DND-41 (cell line): ENCODE results near the gene NRG3.

ENCODE experiments used
- ATAC-seq: fragments of 200-7000 bp; cut with Tn5 transposase; 3 replicates; pipeline ENCODE4 v1.9.1; 2021; ENCODE audit warnings: low read depth; ENCODE audit not compliant: insufficient read depth
- DNase-seq: peaks from one replicate; pipeline ENCODE4 v3.0.0-alpha.2; 2020
- H2AFZ ChIP-seq: 2 replicates; pipeline ENCODE4 v1.6.0; 2012; ENCODE audit warnings: low read depth, low read length
- H3K27ac ChIP-seq: 2 replicates; pipeline ENCODE4 v1.5.1; 2012; ENCODE audit warnings: low read length, inconsistent platforms
- H3K27me3 ChIP-seq: fragments of 200-600 bp; sonication (generic); 2 replicates; pipeline ENCODE4 v1.6.0; 2012; ENCODE audit warnings: low read length, mild to moderate bottlenecking, inconsistent platforms; ENCODE audit not compliant: insufficient read depth, poor library complexity
- H3K36me3 ChIP-seq: 2 replicates; pipeline ENCODE4 v1.5.1; 2012; ENCODE audit warnings: low read length, inconsistent platforms; ENCODE audit not compliant: insufficient read depth
- H3K4me1 ChIP-seq: 2 replicates; pipeline ENCODE4 v1.5.1; 2012; ENCODE audit warnings: mild to moderate bottlenecking, low read length; ENCODE audit not compliant: insufficient read depth
- H3K4me2 ChIP-seq: 2 replicates; pipeline ENCODE4 v1.6.0; 2012; ENCODE audit warnings: mild to moderate bottlenecking, moderate library complexity, low read length, inconsistent platforms; ENCODE audit not compliant: insufficient read depth
- H3K4me3 ChIP-seq, 2 experiments: fragments of 200-600 bp in 1 of 2; shearing (Covaris generic) in 1 of 2; 2 replicates each; pipeline ENCODE4 v1.5.1; 2012 to 2016; ENCODE audit warnings: inconsistent platforms in 2 of 2, low read length in 2 of 2, mild to moderate bottlenecking in 2 of 2, low read depth in 1 of 2, moderate library complexity in 1 of 2
- H3K79me2 ChIP-seq: 2 replicates; pipeline ENCODE4 v1.6.0; 2012; ENCODE audit warnings: low read length, inconsistent platforms; ENCODE audit not compliant: insufficient read depth
- H3K9ac ChIP-seq: 2 replicates; pipeline ENCODE4 v1.6.0; 2012; ENCODE audit warnings: low read depth, mild to moderate bottlenecking, inconsistent platforms, low read length, moderate library complexity
- H3K9me3 ChIP-seq: 2 replicates; pipeline ENCODE4 v1.5.1; 2012; ENCODE audit warnings: low read length, moderate library complexity, mild to moderate bottlenecking, inconsistent platforms; ENCODE audit not compliant: insufficient read depth, severe bottlenecking
- H4K20me1 ChIP-seq: 2 replicates; pipeline ENCODE4 v1.6.0; 2012; ENCODE audit warnings: low read length; ENCODE audit not compliant: insufficient read depth
- CTCF ChIP-seq: IDR thresholded peaks from 2 replicates; pipeline ENCODE4 v1.5.1; 2012; ENCODE audit warnings: borderline replicate concordance, low read length, moderate library complexity, mild to moderate bottlenecking; ENCODE audit not compliant: poor library complexity, severe bottlenecking; ENCODE audit errors: extremely low read depth
- EZH2 ChIP-seq: IDR thresholded peaks from 3 replicates; pipeline ENCODE4 v1.6.1; 2012; ENCODE audit warnings: borderline replicate concordance, low read depth, mild to moderate bottlenecking, moderate library complexity, low read length, inconsistent platforms; ENCODE audit not compliant: severe bottlenecking

NRG3 gene

GRCh38 chr10:82922755-82923154, 1047.8 kb downstream of the NRG3 start:
- H2AFZ ChIP-seq = no peak overlapping the region
- no peaks in the 10 kb centered on the region for H3K79me2 ChIP-seq
- no peak overlapping the region for H3K27ac ChIP-seq
- H3K4me1 ChIP-seq = no peaks in the 10 kb centered on the region
- ATAC-seq (no peak), DNase-seq (no peak)
- TF ChIP-seq CTCF = no peak
- TF ChIP-seq EZH2 = no peak
- no peaks in the 10 kb centered on the region for H3K36me3 ChIP-seq
- no peaks in the 10 kb centered on the region for H4K20me1 ChIP-seq
- no peak overlapping the region for H3K4me2 ChIP-seq
- no peak overlapping the region for H3K4me3 ChIP-seq
- H3K9ac ChIP-seq = no peak overlapping the region
- H3K27me3 ChIP-seq = no peaks in the 10 kb centered on the region
- no peaks in the 10 kb centered on the region for H3K9me3 ChIP-seq

GRCh38 chr10:82924711-82925110, 1049.7 kb downstream of the NRG3 start:
- Histone ChIP-seq H3K9me3 (no peaks in the 10 kb centered on the region), H3K27me3 (no peaks in the 10 kb centered on the region), H4K20me1 (no peaks in the 10 kb centered on the region), H3K4me2 (no peak overlapping the region), H3K79me2 (no peaks in the 10 kb centered on the region), H3K9ac (no peak overlapping the region), H2AFZ (no peak overlapping the region), H3K36me3 (no peaks in the 10 kb centered on the region), H3K4me3 (no peak overlapping the region), H3K27ac (no peak overlapping the region), H3K4me1 (no peaks in the 10 kb centered on the region)
- DNase-seq = no peak
- ATAC-seq = no peak
- no peak for TF ChIP-seq EZH2
- TF ChIP-seq CTCF = no peak

- H3K79me2 ChIP-seq = no peaks in the 10 kb centered on the region
- H3K4me1 ChIP-seq = no peaks in the 10 kb centered on the region
- H3K4me2 ChIP-seq = no peak overlapping the region
- no peak overlapping the region for H3K9ac ChIP-seq
- no peaks in the 10 kb centered on the region for H3K27me3 ChIP-seq
- H3K4me3 ChIP-seq = no peak overlapping the region
- H2AFZ ChIP-seq = no peak overlapping the region
- H3K27ac ChIP-seq = no peak overlapping the region
- ATAC-seq (no peak), DNase-seq (no peak)
- no peaks in the 10 kb centered on the region for H3K9me3 ChIP-seq
- no peaks in the 10 kb centered on the region for H4K20me1 ChIP-seq
- no peak for TF ChIP-seq CTCF
- no peak for TF ChIP-seq EZH2
- no peaks in the 10 kb centered on the region for H3K36me3 ChIP-seq
Measured at GRCh38 chr10:82925547-82925946, 1050.6 kb downstream of the NRG3 start.

DNA sequence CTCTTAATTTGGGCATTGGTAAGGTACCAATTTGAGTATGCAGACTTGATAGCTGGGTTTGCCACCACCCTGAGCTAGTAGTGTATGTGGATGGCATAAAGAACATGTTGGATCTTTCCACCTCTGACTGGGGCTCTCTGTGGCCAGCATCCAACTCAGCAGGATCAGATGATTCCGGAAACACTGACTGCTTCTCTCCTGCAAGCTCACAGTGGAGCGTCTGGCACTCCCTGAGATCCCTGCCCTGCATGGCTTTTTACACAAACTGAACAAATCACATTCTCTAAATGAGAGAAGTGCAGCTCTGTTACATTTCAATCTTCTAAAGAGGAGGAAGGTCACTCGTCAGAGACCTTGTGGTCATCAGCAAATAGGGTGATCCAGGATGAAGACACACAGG, 1057.5 kb downstream of the NRG3 start:
- DNase-seq = no peak
- Histone ChIP-seq H3K27ac (no peak overlapping the region), H4K20me1 (no peaks in the 10 kb centered on the region), H3K4me1 (no peaks in the 10 kb centered on the region), H2AFZ (no peak overlapping the region), H3K4me3 (no peak overlapping the region), H3K27me3 (no peaks in the 10 kb centered on the region), H3K9ac (no peak overlapping the region), H3K9me3 (no peaks in the 10 kb centered on the region), H3K36me3 (no peaks in the 10 kb centered on the region), H3K4me2 (no peak overlapping the region), H3K79me2 (no peaks in the 10 kb centered on the region)
- TF ChIP-seq CTCF (no peak), EZH2 (no peak)
- ATAC-seq = no peak
